ENCODE data around the gene MCM6. TPM values are rescaled to one million over a fixed set of nuclear protein-coding genes. Genes with fewer than 3 reads are reported as not detected.
"Not testable (repeated sequence)": the region's sequence is repeated elsewhere in the genome, so short reads cannot be mapped to it uniquely, and the experiment has no call there.

MCM6 gene
- polyA plus RNA-seq, 4 donors = 9.5 to 54.2 (median 24.0) TPM

- Histone ChIP-seq H3K27me3 (ENCODE audit: control insufficient read depth in 3 of 3, insufficient read depth in 3 of 3, low read length in 3 of 3) (no peaks in the 10 kb centered on the region), H3K9me3 (ENCODE audit: control insufficient read depth in 2 of 2, insufficient read depth in 1 of 2, low read depth in 1 of 2, low read length in 1 of 2) (no peaks in the 10 kb centered on the region), H3K4me1 (ENCODE audit: control insufficient read depth in 3 of 3, insufficient read depth in 2 of 3, low read depth in 1 of 3, low read length in 2 of 3) (no peaks in the 10 kb centered on the region), H3K4me3 (ENCODE audit: low read depth in 1 of 3, low read length in 3 of 3) (no peak overlapping the region), H3K36me3 (ENCODE audit: control insufficient read depth in 3 of 3, insufficient read depth in 2 of 3, low read depth in 1 of 3, low read length in 3 of 3) (peaks cover 0 to 9% (median 2%) of the 10 kb centered on the region in 3 donors), H3K27ac (ENCODE audit: low read depth in 1 of 3, low read length in 2 of 3) (no peak overlapping the region)
- WGBS, 3 donors = 91 to 99% (median 91%) methylated on average over 3 of the region's 3 CpGs
- no peak for FAIRE-seq
- no peak for DNase-seq
Observed at GRCh38 chr2:135903650-135904049, 27.4 kb upstream of the MCM6 start.

GRCh38 chr2:135899567-135899966 is 23.3 kb upstream of the MCM6 start:
- Histone ChIP-seq H3K4me1 (ENCODE audit: control insufficient read depth in 3 of 3, insufficient read depth in 2 of 3, low read depth in 1 of 3, low read length in 2 of 3) (no peaks in the 10 kb centered on the region), H3K4me3 (ENCODE audit: low read depth in 1 of 3, low read length in 3 of 3) (no peak overlapping the region), H3K27me3 (ENCODE audit: control insufficient read depth in 3 of 3, insufficient read depth in 3 of 3, low read length in 3 of 3) (no peaks in the 10 kb centered on the region), H3K36me3 (ENCODE audit: control insufficient read depth in 3 of 3, insufficient read depth in 2 of 3, low read depth in 1 of 3, low read length in 3 of 3) (peaks cover 0 to 7% (median 0%) of the 10 kb centered on the region in 3 donors), H3K9me3 (ENCODE audit: control insufficient read depth in 2 of 2, insufficient read depth in 1 of 2, low read depth in 1 of 2, low read length in 1 of 2) (no peaks in the 10 kb centered on the region), H3K27ac (ENCODE audit: low read depth in 1 of 3, low read length in 2 of 3) (no peak overlapping the region)
- FAIRE-seq (no peak), DNase-seq (no peak)
- 86 to 94% (median 88%) methylated on average over 4 of the region's 4 CpGs for WGBS, 3 donors

GRCh38 chr2:135898234-135898786 is 22.1 kb upstream of the MCM6 start:
- H3K4me3 ChIP-seq (ENCODE audit: low read depth in 1 of 3, low read length in 3 of 3) = no peak overlapping the region
- H3K9me3 ChIP-seq (ENCODE audit: control insufficient read depth in 2 of 2, insufficient read depth in 1 of 2, low read depth in 1 of 2, low read length in 1 of 2) = no peaks in the 10 kb centered on the region
- H3K4me1 ChIP-seq (ENCODE audit: control insufficient read depth in 3 of 3, insufficient read depth in 2 of 3, low read depth in 1 of 3, low read length in 2 of 3) = no peaks in the 10 kb centered on the region
- WGBS, 3 donors = 96 to 98% (median 97%) methylated on average over 3 of the region's 3 CpGs
- DNase-seq = no peak
- H3K27me3 ChIP-seq (ENCODE audit: control insufficient read depth in 3 of 3, insufficient read depth in 3 of 3, low read length in 3 of 3) = no peaks in the 10 kb centered on the region
- H3K36me3 ChIP-seq (ENCODE audit: control insufficient read depth in 3 of 3, insufficient read depth in 2 of 3, low read depth in 1 of 3, low read length in 3 of 3) = peaks cover 0 to 3% (median 0%) of the 10 kb centered on the region in 3 donors
- H3K27ac ChIP-seq (ENCODE audit: low read depth in 1 of 3, low read length in 2 of 3) = no peak overlapping the region
- FAIRE-seq = no peak

GRCh38 chr2:135894930-135895329 is 18.7 kb upstream of the MCM6 start:
- 91 to 100% (median 94%) methylated on average over 1 of the region's 1 CpG for WGBS, 3 donors
- H3K4me1 ChIP-seq (ENCODE audit: control insufficient read depth in 3 of 3, insufficient read depth in 2 of 3, low read depth in 1 of 3, low read length in 2 of 3) = no peaks in the 10 kb centered on the region
- no peak for FAIRE-seq
- peaks cover 0 to 3% (median 0%) of the 10 kb centered on the region in 3 donors for H3K36me3 ChIP-seq (ENCODE audit: control insufficient read depth in 3 of 3, insufficient read depth in 2 of 3, low read depth in 1 of 3, low read length in 3 of 3)
- H3K9me3 ChIP-seq (ENCODE audit: control insufficient read depth in 2 of 2, insufficient read depth in 1 of 2, low read depth in 1 of 2, low read length in 1 of 2) = no peaks in the 10 kb centered on the region
- no peak overlapping the region for H3K4me3 ChIP-seq (ENCODE audit: low read depth in 1 of 3, low read length in 3 of 3)
- H3K27me3 ChIP-seq (ENCODE audit: control insufficient read depth in 3 of 3, insufficient read depth in 3 of 3, low read length in 3 of 3) = no peaks in the 10 kb centered on the region
- DNase-seq = no peak
- H3K27ac ChIP-seq (ENCODE audit: low read depth in 1 of 3, low read length in 2 of 3) = no peak overlapping the region

GRCh38 chr2:135893374-135893794 is 17.1 kb upstream of the MCM6 start:
- Histone ChIP-seq H3K27me3 (ENCODE audit: control insufficient read depth in 3 of 3, insufficient read depth in 3 of 3, low read length in 3 of 3) (no peaks in the 10 kb centered on the region), H3K27ac (ENCODE audit: low read depth in 1 of 3, low read length in 2 of 3) (no peak overlapping the region), H3K36me3 (ENCODE audit: control insufficient read depth in 3 of 3, insufficient read depth in 2 of 3, low read depth in 1 of 3, low read length in 3 of 3) (no peaks in the 10 kb centered on the region), H3K9me3 (ENCODE audit: control insufficient read depth in 2 of 2, insufficient read depth in 1 of 2, low read depth in 1 of 2, low read length in 1 of 2) (no peaks in the 10 kb centered on the region), H3K4me3 (ENCODE audit: low read depth in 1 of 3, low read length in 3 of 3) (no peak overlapping the region), H3K4me1 (ENCODE audit: control insufficient read depth in 3 of 3, insufficient read depth in 2 of 3, low read depth in 1 of 3, low read length in 2 of 3) (no peaks in the 10 kb centered on the region)
- no peak for FAIRE-seq
- WGBS, 3 donors = 86 to 96% (median 89%) methylated on average over 2 of the region's 2 CpGs
- no peak for DNase-seq

GRCh38 chr2:135890835-135891234 is 14.6 kb upstream of the MCM6 start:
- H3K27me3 ChIP-seq (ENCODE audit: control insufficient read depth in 3 of 3, insufficient read depth in 3 of 3, low read length in 3 of 3) = no peaks in the 10 kb centered on the region
- DNase-seq (no peak), FAIRE-seq (no peak)
- no peaks in the 10 kb centered on the region for H3K36me3 ChIP-seq (ENCODE audit: control insufficient read depth in 3 of 3, insufficient read depth in 2 of 3, low read depth in 1 of 3, low read length in 3 of 3)
- WGBS, 3 donors = 66 to 84% (median 78%) methylated on average over 6 of the region's 6 CpGs
- H3K9me3 ChIP-seq (ENCODE audit: control insufficient read depth in 2 of 2, insufficient read depth in 1 of 2, low read depth in 1 of 2, low read length in 1 of 2) = peaks cover 0 to 4% of the 10 kb centered on the region in 2 donors
- H3K27ac ChIP-seq (ENCODE audit: low read depth in 1 of 3, low read length in 2 of 3) = no peak overlapping the region
- H3K4me1 ChIP-seq (ENCODE audit: control insufficient read depth in 3 of 3, insufficient read depth in 2 of 3, low read depth in 1 of 3, low read length in 2 of 3) = no peaks in the 10 kb centered on the region
- no peak overlapping the region for H3K4me3 ChIP-seq (ENCODE audit: low read depth in 1 of 3, low read length in 3 of 3)

GRCh38 chr2:135890149-135890548 is 13.9 kb upstream of the MCM6 start:
- no peak for FAIRE-seq
- WGBS, 3 donors = 93 to 97% (median 95%) methylated on average over 4 of the region's 4 CpGs

GRCh38 chr2:135888587-135888986 is 12.3 kb upstream of the MCM6 start:
- H3K27ac ChIP-seq (ENCODE audit: low read depth in 1 of 3, low read length in 2 of 3); H3K36me3 ChIP-seq (ENCODE audit: control insufficient read depth in 3 of 3, insufficient read depth in 2 of 3, low read depth in 1 of 3, low read length in 3 of 3); H3K4me3 ChIP-seq (ENCODE audit: low read depth in 1 of 3, low read length in 3 of 3); H3K9me3 ChIP-seq (ENCODE audit: control insufficient read depth in 2 of 2, insufficient read depth in 1 of 2, low read depth in 1 of 2, low read length in 1 of 2); H3K27me3 ChIP-seq (ENCODE audit: control insufficient read depth in 3 of 3, insufficient read depth in 3 of 3, low read length in 3 of 3); FAIRE-seq; H3K4me1 ChIP-seq (ENCODE audit: control insufficient read depth in 3 of 3, insufficient read depth in 2 of 3, low read depth in 1 of 3, low read length in 2 of 3); DNase-seq: not testable (repeated sequence)
- 85 to 88% (median 87%) methylated on average over 5 of the region's 5 CpGs for WGBS, 3 donors

More at GRCh38 chr2:135890149-135890548, 13.9 kb upstream of the MCM6 start:
- DNase-seq = no peak
- Histone ChIP-seq H3K4me3 (ENCODE audit: low read depth in 1 of 3, low read length in 3 of 3) (no peak overlapping the region), H3K27me3 (ENCODE audit: control insufficient read depth in 3 of 3, insufficient read depth in 3 of 3, low read length in 3 of 3) (no peaks in the 10 kb centered on the region), H3K9me3 (ENCODE audit: control insufficient read depth in 2 of 2, insufficient read depth in 1 of 2, low read depth in 1 of 2, low read length in 1 of 2) (peaks cover 0 to 4% of the 10 kb centered on the region in 2 donors), H3K36me3 (ENCODE audit: control insufficient read depth in 3 of 3, insufficient read depth in 2 of 3, low read depth in 1 of 3, low read length in 3 of 3) (no peaks in the 10 kb centered on the region), H3K4me1 (ENCODE audit: control insufficient read depth in 3 of 3, insufficient read depth in 2 of 3, low read depth in 1 of 3, low read length in 2 of 3) (no peaks in the 10 kb centered on the region), H3K27ac (ENCODE audit: low read depth in 1 of 3, low read length in 2 of 3) (no peak overlapping the region)

GRCh38 chr2:135885709-135886108 is 9.5 kb upstream of the MCM6 start:
- 84 to 87% (median 85%) methylated on average over 4 of the region's 4 CpGs for WGBS, 3 donors
- Histone ChIP-seq H3K4me3 (ENCODE audit: low read depth in 1 of 3, low read length in 3 of 3) (no peak overlapping the region), H3K27ac (ENCODE audit: low read depth in 1 of 3, low read length in 2 of 3) (no peak overlapping the region), H3K27me3 (ENCODE audit: control insufficient read depth in 3 of 3, insufficient read depth in 3 of 3, low read length in 3 of 3) (no peaks in the 10 kb centered on the region), H3K36me3 (ENCODE audit: control insufficient read depth in 3 of 3, insufficient read depth in 2 of 3, low read depth in 1 of 3, low read length in 3 of 3) (no peaks in the 10 kb centered on the region), H3K9me3 (ENCODE audit: control insufficient read depth in 2 of 2, insufficient read depth in 1 of 2, low read depth in 1 of 2, low read length in 1 of 2) (peaks cover 0 to 4% of the 10 kb centered on the region in 2 donors), H3K4me1 (ENCODE audit: control insufficient read depth in 3 of 3, insufficient read depth in 2 of 3, low read depth in 1 of 3, low read length in 2 of 3) (no peaks in the 10 kb centered on the region)
- DNase-seq (no peak), FAIRE-seq (no peak)
